RWPE2 (cell line): Measurements from ENCODE around the gene PPM1M.

Source experiments
- ATAC-seq: fragments of 200-7000 bp; cut with Tn5 transposase; 3 replicates; pipeline ENCODE4 v1.9.1; 2021; ENCODE audit warnings: low read depth
- DNase-seq: peaks from one replicate; pipeline ENCODE4 v3.0.0-alpha.2; 2020; ENCODE audit warnings: low spot score
- H3K27ac ChIP-seq: fragments of 450-650 bp; 2 replicates; pipeline ENCODE4 v1.5.1; 2017; ENCODE audit warnings: mild to moderate bottlenecking; ENCODE audit not compliant: poor library complexity, severe bottlenecking
- H3K27me3 ChIP-seq: fragments of 250-450 bp; sonication (Bioruptor Pico); 2 replicates; pipeline ENCODE4 v1.5.1; 2021; ENCODE audit warnings: mild to moderate bottlenecking, moderate library complexity; ENCODE audit not compliant: insufficient read depth, poor library complexity, severe bottlenecking
- H3K36me3 ChIP-seq: fragments of 250-450 bp; sonication (Bioruptor Pico); 2 replicates; pipeline ENCODE4 v1.5.1; 2020; ENCODE audit warnings: low read depth, mild to moderate bottlenecking, moderate library complexity
- H3K4me1 ChIP-seq: fragments of 250-450 bp; sonication (Bioruptor Pico); 2 replicates; pipeline ENCODE4 v1.5.1; 2021; ENCODE audit warnings: mild to moderate bottlenecking, moderate library complexity; ENCODE audit not compliant: insufficient read depth, poor library complexity, severe bottlenecking
- H3K4me3 ChIP-seq: fragments of 250-450 bp; sonication (Bioruptor Pico); 2 replicates; pipeline ENCODE4 v1.5.1; 2021; ENCODE audit warnings: mild to moderate bottlenecking, moderate library complexity; ENCODE audit not compliant: severe bottlenecking
- H3K9me3 ChIP-seq: fragments of 250-450 bp; sonication (Bioruptor Pico); 2 replicates; pipeline ENCODE4 v1.5.1; 2021; ENCODE audit warnings: mild to moderate bottlenecking, moderate library complexity; ENCODE audit not compliant: severe bottlenecking
- TF ChIP-seq, protein P1 (sequence below): fragments of 450-650 bp; IDR thresholded peaks from one replicate; pipeline ENCODE4 v1.5.1; 2017; ENCODE audit warnings: mild to moderate bottlenecking, moderate library complexity; ENCODE audit not compliant: poor library complexity, severe bottlenecking

PPM1M gene

GRCh38 chr3:52197842-52198625 lies 47.5 kb upstream of the PPM1M start, which contains the start of gene ALAS1:
Gene ALAS1 (plus strand): TSS chr3:52198160. CDS start chr3:52199242, 1,082 bp downstream.
- Histone ChIP-seq H3K4me1 (peaks cover 11% of the 10 kb centered on the region), H3K27ac (peak within 1 kb of the TSS; percentile 11), H3K9me3 (no peaks in the 10 kb centered on the region), H3K4me3 (peak within 1 kb of the TSS; percentile 90), H3K36me3 (peaks cover 40% of the 10 kb centered on the region), H3K27me3 (no peaks in the 10 kb centered on the region)
- ATAC-seq (peak; percentile 75), DNase-seq (peak; percentile 85)
- TF ChIP-seq, protein P1, sequence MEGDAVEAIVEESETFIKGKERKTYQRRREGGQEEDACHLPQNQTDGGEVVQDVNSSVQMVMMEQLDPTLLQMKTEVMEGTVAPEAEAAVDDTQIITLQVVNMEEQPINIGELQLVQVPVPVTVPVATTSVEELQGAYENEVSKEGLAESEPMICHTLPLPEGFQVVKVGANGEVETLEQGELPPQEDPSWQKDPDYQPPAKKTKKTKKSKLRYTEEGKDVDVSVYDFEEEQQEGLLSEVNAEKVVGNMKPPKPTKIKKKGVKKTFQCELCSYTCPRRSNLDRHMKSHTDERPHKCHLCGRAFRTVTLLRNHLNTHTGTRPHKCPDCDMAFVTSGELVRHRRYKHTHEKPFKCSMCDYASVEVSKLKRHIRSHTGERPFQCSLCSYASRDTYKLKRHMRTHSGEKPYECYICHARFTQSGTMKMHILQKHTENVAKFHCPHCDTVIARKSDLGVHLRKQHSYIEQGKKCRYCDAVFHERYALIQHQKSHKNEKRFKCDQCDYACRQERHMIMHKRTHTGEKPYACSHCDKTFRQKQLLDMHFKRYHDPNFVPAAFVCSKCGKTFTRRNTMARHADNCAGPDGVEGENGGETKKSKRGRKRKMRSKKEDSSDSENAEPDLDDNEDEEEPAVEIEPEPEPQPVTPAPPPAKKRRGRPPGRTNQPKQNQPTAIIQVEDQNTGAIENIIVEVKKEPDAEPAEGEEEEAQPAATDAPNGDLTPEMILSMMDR = no peak

GRCh38 chr3:52198643-52199608 lies 46.6 kb upstream of the PPM1M start:
- DNase-seq (no peak), ATAC-seq (no peak)
- no peaks in the 10 kb centered on the region for H3K9me3 ChIP-seq
- H3K27ac ChIP-seq = peak overlapping the region; percentile 11
- TF ChIP-seq, protein P1 = no peak
- peaks cover 49% of the 10 kb centered on the region for H3K36me3 ChIP-seq
- no peaks in the 10 kb centered on the region for H3K27me3 ChIP-seq
- H3K4me1 ChIP-seq = peaks cover 7% of the 10 kb centered on the region
- peak overlapping the region; percentile 90 for H3K4me3 ChIP-seq

- no peak overlapping the region for H3K4me3 ChIP-seq
- DNase-seq (no peak), ATAC-seq (no peak)
- no peak overlapping the region for H3K27ac ChIP-seq
- H3K36me3 ChIP-seq = peaks cover 71% of the 10 kb centered on the region
- no peaks in the 10 kb centered on the region for H3K27me3 ChIP-seq
- TF ChIP-seq, protein P1 = no peak
- H3K9me3 ChIP-seq = no peaks in the 10 kb centered on the region
- H3K4me1 ChIP-seq = peaks cover 27% of the 10 kb centered on the region
These were observed 44.4 kb upstream of the PPM1M start for GRCh38 chr3:52200981-52201679.

DNA sequence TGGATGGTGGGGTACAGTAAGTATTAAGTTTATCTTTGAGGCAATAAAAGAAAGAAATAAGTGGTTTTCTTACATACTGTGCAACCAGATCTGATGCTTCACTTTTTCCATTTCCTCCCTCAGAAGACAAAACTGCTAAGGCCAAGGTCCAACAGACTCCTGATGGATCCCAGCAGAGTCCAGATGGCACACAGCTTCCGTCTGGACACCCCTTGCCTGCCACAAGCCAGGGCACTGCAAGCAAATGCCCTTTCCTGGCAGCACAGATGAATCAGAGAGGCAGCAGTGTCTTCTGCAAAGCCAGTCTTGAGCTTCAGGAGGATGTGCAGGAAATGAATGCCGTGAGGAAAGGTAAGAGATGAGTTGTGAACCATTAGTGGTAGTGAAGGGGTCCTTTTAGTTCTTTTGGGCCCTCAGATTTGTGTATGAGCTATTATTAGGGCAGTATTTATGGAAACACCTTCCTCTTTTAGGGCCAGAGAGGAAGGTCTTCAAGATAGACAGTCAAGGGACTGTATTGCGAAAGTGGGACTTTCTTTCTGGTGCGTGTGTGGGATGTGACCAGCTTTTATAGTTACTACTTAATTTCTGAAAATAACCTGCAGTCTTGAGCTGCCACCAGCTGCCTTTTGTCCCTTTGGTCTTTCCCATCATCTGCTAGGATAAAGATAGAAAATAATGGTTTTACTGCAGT lies 43.0 kb upstream of the PPM1M start:
- Histone ChIP-seq H3K27me3 (no peaks in the 10 kb centered on the region), H3K4me3 (no peak overlapping the region), H3K9me3 (no peaks in the 10 kb centered on the region), H3K36me3 (peaks cover 82% of the 10 kb centered on the region), H3K27ac (no peak overlapping the region), H3K4me1 (peaks cover 21% of the 10 kb centered on the region)
- no peak for ATAC-seq
- no peak for DNase-seq
- TF ChIP-seq, protein P1 = no peak
